ENCODE data around the gene CLNK. TPM values are rescaled to one million over a fixed set of nuclear protein-coding genes. Genes with fewer than 3 reads are reported as not detected.

The CLNK gene
- total RNA-seq, 1 donor from 2014 or later, result not detected

- Mint-ChIP-seq H3K27me3 (peaks cover 3% of the 10 kb centered on the region), H3K4me1 (ENCODE audit: low read depth) (no peaks in the 10 kb centered on the region), H3K4me3 (ENCODE audit: low read depth) (no peak overlapping the region), H3K36me3 (ENCODE audit: insufficient read depth) (no peaks in the 10 kb centered on the region), H3K9me3 (ENCODE audit: low read depth) (peaks cover 11% of the 10 kb centered on the region), H3K27ac (no peak overlapping the region)
- TF ChIP-seq CTCF (IDR thresholded peaks at IDR 0.05; ENCODE audit: unreplicated experiment), result no peak
- no peak for DNase-seq (ENCODE audit: low spot score, unreplicated experiment)
Observed at GRCh38 chr4:10571909-10572308, 112.7 kb downstream of the CLNK start.

- DNase-seq (ENCODE audit: low spot score, unreplicated experiment), result no peak
- no peaks in the 10 kb centered on the region for H3K36me3 Mint-ChIP-seq (ENCODE audit: insufficient read depth)
- no peak overlapping the region for H3K27ac Mint-ChIP-seq
- peaks cover 5% of the 10 kb centered on the region for H3K9me3 Mint-ChIP-seq (ENCODE audit: low read depth)
- no peaks in the 10 kb centered on the region for H3K4me1 Mint-ChIP-seq (ENCODE audit: low read depth)
- no peak for TF ChIP-seq CTCF (IDR thresholded peaks at IDR 0.05; ENCODE audit: unreplicated experiment)
- no peak overlapping the region for H3K4me3 Mint-ChIP-seq (ENCODE audit: low read depth)
- peaks cover 3% of the 10 kb centered on the region for H3K27me3 Mint-ChIP-seq
Observed at GRCh38 chr4:10569491-10569890, 115.1 kb downstream of the CLNK start.

GRCh38 chr4:10567766-10568165 lies 116.8 kb downstream of the CLNK start:
- Mint-ChIP-seq H3K9me3 (ENCODE audit: low read depth) (peaks cover 5% of the 10 kb centered on the region), H3K4me3 (ENCODE audit: low read depth) (no peak overlapping the region), H3K4me1 (ENCODE audit: low read depth) (no peaks in the 10 kb centered on the region), H3K27ac (no peak overlapping the region), H3K27me3 (no peaks in the 10 kb centered on the region), H3K36me3 (ENCODE audit: insufficient read depth) (no peaks in the 10 kb centered on the region)
- TF ChIP-seq CTCF (IDR thresholded peaks at IDR 0.05; ENCODE audit: unreplicated experiment), result no peak
- DNase-seq (ENCODE audit: low spot score, unreplicated experiment), result no peak

- H3K27ac Mint-ChIP-seq, result no peak overlapping the region
- H3K4me1 Mint-ChIP-seq (ENCODE audit: low read depth), result no peaks in the 10 kb centered on the region
- H3K36me3 Mint-ChIP-seq (ENCODE audit: insufficient read depth), result no peaks in the 10 kb centered on the region
Observed at GRCh38 chr4:10565166-10565780, 119.3 kb downstream of the CLNK start.

GRCh38 chr4:10554694-10555093 lies 129.9 kb downstream of the CLNK start:
- TF ChIP-seq CTCF (IDR thresholded peaks at IDR 0.05; ENCODE audit: unreplicated experiment), result peak; percentile 90
- H3K27me3 Mint-ChIP-seq, result peaks cover 9% of the 10 kb centered on the region
- no peak overlapping the region for H3K27ac Mint-ChIP-seq
- H3K4me1 Mint-ChIP-seq (ENCODE audit: low read depth), result no peaks in the 10 kb centered on the region
- H3K4me3 Mint-ChIP-seq (ENCODE audit: low read depth), result no peak overlapping the region
- H3K36me3 Mint-ChIP-seq (ENCODE audit: insufficient read depth), result no peaks in the 10 kb centered on the region
- peak; percentile 36 for DNase-seq (ENCODE audit: low spot score, unreplicated experiment)
- no peaks in the 10 kb centered on the region for H3K9me3 Mint-ChIP-seq (ENCODE audit: low read depth)

More at GRCh38 chr4:10565166-10565780, 119.3 kb downstream of the CLNK start:
- TF ChIP-seq CTCF (IDR thresholded peaks at IDR 0.05; ENCODE audit: unreplicated experiment), result no peak
- Mint-ChIP-seq H3K9me3 (ENCODE audit: low read depth) (peaks cover 5% of the 10 kb centered on the region), H3K27me3 (no peaks in the 10 kb centered on the region), H3K4me3 (ENCODE audit: low read depth) (no peak overlapping the region)
- DNase-seq (ENCODE audit: low spot score, unreplicated experiment), result no peak
